ENCODE measurements around the gene HHIPL1. TPM values are rescaled to one million over a fixed set of nuclear protein-coding genes. Genes with fewer than 3 reads are reported as not detected.

Gene HHIPL1
- total RNA-seq, 3 donors from 2014 or later = 1.3 to 4.6 (median 2.3) TPM

DNA sequence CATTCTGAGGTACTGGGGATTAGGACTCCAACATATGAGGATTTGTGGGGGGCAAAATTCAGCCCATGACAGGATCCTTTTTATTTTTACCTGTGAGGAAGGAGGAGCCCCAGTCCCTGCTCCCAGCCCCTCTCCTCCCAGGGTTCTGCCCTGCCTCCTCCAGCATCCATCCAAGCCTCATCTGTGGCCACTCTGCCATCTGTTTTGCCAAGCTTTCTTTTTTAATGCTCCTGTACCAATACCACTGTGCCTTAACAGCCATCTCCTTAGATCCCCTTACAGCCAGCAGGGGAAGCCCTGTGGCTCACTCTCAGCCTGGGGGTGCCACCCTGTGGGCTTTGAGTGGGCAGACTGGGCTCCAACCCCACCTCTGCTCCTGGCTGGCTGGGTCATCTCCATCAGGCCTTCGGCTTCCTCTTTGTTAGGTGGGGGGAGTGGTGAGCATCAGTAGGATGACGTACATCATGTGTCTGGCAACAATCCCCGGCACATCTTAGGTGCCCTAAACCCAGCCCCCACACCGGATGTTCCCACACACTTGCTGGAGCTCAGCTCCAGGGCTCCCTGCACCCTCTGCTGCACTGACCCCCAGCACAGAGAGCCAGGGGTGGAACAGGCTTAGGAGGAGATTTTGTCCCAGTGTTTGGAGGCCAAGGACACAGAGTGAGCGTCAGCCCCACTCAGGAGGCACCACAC, 79.4 kb downstream of the HHIPL1 start:
- Histone ChIP-seq H3K4me3 (no peak overlapping the region), H3K9me3 (no peaks in the 10 kb centered on the region), H3K36me3 (no peaks in the 10 kb centered on the region), H3K27me3 (peaks cover 0 to 3% of the 10 kb centered on the region in 2 donors), H3K4me1 (no peaks in the 10 kb centered on the region), H3K27ac (no peak overlapping the region)
- peak in 1 of 2 donors; percentile 6 for DNase-seq (ENCODE audit: low spot score in 2 of 2)
- intact Hi-C loops (cut with DNase I; ENCODE audit: low total_unique reads) = no loop called here
- TF ChIP-seq POLR2AphosphoS5 (IDR thresholded peaks at IDR 0.05) (no peak), POLR2A (IDR thresholded peaks at IDR 0.05) (no peak), CTCF (IDR thresholded peaks at IDR 0.05) (no peak)

DNA sequence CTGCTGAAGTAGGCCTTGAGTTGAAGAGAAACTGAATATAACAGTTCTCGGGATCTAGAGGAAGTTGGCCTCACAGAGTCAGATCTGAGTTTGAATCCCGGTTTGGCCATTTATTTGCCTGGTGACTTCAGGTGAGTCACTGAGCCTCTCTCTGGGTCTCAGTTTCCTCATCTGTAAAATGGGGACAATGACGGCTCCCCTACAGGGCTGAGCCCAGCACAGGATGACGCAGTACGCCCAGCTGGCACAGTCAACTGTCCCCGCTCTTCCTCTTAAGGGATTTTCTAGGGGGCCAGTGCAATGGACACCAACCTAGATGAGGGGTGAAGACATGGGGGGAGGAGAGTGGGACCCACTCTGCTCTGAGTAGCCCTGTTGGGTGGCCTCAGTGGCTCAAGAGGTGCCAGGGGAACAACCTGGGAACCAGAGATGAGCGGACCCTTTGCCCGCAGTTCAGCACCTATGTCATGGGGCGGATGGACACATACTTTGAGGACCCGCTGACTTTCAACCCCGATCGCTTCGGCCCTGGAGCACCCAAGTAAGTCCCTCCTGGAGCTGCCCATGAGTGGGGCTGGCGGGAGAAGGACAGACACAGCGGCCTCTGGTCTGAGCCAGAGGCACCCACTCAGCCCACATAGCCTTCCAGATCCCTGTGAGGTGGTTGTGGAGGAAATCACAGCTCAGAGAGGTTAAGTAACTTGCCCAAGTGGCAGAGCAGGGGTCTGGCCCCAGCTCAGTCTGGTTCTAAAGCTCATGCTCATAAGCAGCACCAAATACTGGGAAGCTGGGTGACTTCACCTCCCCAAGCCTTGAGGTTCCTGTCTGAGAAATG, 80.2 kb downstream of the HHIPL1 start:
- peak in 1 of 2 donors; percentile 13 for DNase-seq (ENCODE audit: low spot score in 2 of 2)
- no peaks in the 10 kb centered on the region for H3K36me3 ChIP-seq
- no peak overlapping the region for H3K27ac ChIP-seq
- H3K4me1 ChIP-seq = no peaks in the 10 kb centered on the region
- peaks cover 0 to 3% of the 10 kb centered on the region in 2 donors for H3K27me3 ChIP-seq
- TF ChIP-seq POLR2A (IDR thresholded peaks at IDR 0.05) (no peak), CTCF (IDR thresholded peaks at IDR 0.05) (no peak), POLR2AphosphoS5 (IDR thresholded peaks at IDR 0.05) (no peak)
- no peak overlapping the region for H3K4me3 ChIP-seq
- intact Hi-C loops (cut with DNase I; ENCODE audit: low total_unique reads) = loop anchor here (5.0 kb wide), 1 partner anchor 162 kb away; no protein-coding TSS in a partner anchor
- H3K9me3 ChIP-seq = no peaks in the 10 kb centered on the region

- Histone ChIP-seq H3K27me3 (peaks cover 0 to 3% of the 10 kb centered on the region in 2 donors), H3K27ac (no peak overlapping the region), H3K4me3 (no peak overlapping the region), H3K9me3 (no peaks in the 10 kb centered on the region), H3K36me3 (no peaks in the 10 kb centered on the region), H3K4me1 (no peaks in the 10 kb centered on the region)
- TF ChIP-seq POLR2A (IDR thresholded peaks at IDR 0.05) = no peak
- no peak for TF ChIP-seq POLR2AphosphoS5 (IDR thresholded peaks at IDR 0.05)
- no peak for TF ChIP-seq CTCF (IDR thresholded peaks at IDR 0.05)
- intact Hi-C loops (cut with DNase I; ENCODE audit: low total_unique reads) = loop anchor here (5.0 kb wide), 1 partner anchor 161 kb away; no protein-coding TSS in a partner anchor
- DNase-seq (ENCODE audit: low spot score in 2 of 2) = peak; percentile 10 to 42
These were observed 81.0 kb downstream of the HHIPL1 start for GRCh38 chr14:99725774-99726537.

DNA sequence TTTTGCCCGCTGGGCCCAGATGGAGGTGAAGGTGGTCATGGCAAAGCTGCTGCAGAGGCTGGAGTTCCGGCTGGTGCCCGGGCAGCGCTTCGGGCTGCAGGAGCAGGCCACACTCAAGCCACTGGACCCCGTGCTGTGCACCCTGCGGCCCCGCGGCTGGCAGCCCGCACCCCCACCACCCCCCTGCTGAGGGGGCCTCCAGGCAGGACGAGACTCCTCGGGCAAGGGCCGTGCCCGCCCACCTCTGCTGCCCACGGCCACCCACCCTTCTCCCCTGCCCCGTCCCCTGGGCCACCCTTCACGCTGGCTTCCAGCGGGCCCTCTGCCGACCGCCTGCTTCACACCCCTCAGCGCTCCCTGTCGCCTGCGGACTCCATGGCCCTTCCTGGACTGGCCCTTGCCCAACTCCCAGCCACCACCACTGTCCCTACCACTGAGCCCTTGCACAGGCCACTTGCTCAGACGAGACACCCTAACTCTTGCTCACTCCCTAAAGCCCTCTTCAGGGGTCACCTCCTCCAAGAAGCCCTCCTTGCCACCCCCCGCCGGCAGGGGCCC, 81.7 kb downstream of the HHIPL1 start:
- Histone ChIP-seq H3K27me3 (peaks cover 0 to 3% of the 10 kb centered on the region in 2 donors), H3K4me3 (no peak overlapping the region), H3K4me1 (no peaks in the 10 kb centered on the region), H3K36me3 (no peaks in the 10 kb centered on the region), H3K9me3 (no peaks in the 10 kb centered on the region), H3K27ac (no peak overlapping the region)
- DNase-seq (ENCODE audit: low spot score in 2 of 2) = peak in 1 of 2 donors; percentile 49
- TF ChIP-seq CTCF (IDR thresholded peaks at IDR 0.05) (no peak), POLR2AphosphoS5 (IDR thresholded peaks at IDR 0.05) (no peak), POLR2A (IDR thresholded peaks at IDR 0.05) (no peak)
- intact Hi-C loops (cut with DNase I; ENCODE audit: low total_unique reads) = loop anchor here (5.0 kb wide), 1 partner anchor 161 kb away; no protein-coding TSS in a partner anchor

Measured in breast epithelium (tissue), 4 donors.